ENCODE data around the gene LRRC4. TPM values are rescaled to one million over a fixed set of nuclear protein-coding genes. Genes with fewer than 3 reads are reported as not detected.

Gene LRRC4
- total RNA-seq, 1 experiment from 2014 or later: 0.26 TPM

DNA sequence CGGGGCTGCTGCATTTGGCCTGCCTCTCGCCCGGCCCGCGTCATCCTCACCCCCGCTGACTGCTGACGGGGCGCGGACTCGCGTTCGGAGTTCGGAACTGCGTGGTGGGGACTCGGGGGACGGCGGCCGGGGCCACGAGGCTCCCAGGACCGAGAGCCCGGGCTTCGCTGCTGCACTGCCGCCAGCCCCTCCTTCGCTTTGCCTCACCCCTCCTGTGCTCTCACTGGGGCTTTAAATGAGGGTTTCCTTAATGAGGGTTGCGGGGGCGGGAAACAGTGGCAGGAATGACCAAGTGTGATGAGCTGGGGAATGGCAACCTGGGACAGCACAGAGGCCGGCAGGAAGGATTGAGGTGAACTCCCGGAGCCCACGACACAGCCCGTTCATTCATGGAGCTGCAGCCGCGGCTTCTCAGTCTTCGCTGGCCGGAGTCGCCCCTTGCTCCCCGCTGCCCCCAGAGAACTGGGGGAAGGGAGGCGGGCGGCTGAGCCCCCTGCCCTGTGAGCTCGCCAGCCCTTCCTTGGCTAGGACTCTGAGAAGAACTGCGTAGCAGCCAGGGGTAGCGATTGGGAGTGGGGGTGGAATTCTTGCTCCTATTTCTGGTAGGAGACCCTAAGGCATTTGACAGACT, 1.5 kb upstream of the LRRC4 start:
- Histone ChIP-seq H3K4me3 (ENCODE audit: low read length) (no peak overlapping the region), H3K9ac (ENCODE audit: low read length) (no peak overlapping the region)

DNA sequence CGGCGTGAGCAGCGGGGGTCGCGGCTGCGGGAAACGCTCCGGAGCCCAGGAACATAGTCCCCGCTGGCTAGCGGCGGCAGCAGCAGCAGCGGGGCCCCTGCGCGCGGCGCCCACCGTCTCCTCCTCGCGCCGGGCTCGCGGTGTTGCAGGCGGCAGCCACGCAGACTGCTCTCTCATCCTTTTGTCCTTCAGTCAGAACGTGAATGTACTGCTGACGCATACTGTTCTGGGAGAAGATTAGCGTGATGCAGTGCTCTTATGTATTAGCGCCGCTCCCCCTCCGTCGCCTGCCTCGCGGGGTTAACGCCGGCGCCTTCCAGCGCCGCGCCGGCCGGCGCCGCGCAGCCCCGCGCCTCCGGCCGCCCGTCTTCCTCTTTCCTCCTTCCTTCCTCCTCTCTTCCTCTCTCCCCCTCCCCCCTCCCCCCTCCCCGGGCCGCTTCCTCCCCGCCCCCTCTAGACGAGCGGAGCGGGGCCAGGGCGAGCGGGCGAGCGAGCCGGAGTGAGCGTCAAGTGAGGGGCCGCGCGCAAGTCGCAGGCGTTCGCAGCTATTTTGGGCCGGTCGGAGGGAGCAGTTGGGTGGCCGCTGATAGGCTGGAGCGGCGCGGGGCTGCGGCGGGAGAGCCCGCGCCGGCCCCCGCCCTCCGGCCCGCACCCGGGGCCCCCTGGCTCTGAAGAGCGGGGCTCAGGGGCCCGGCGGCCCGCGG, 816 bp upstream of the LRRC4 start:
- Histone ChIP-seq H3K9ac (ENCODE audit: low read length) (no peak overlapping the region), H3K79me2 (ENCODE audit: low read length) (no peaks in the 10 kb centered on the region), H3K9me3 (ENCODE audit: low read length) (no peaks in the 10 kb centered on the region), H3K27me3 (ENCODE audit: low read length) (no peaks in the 10 kb centered on the region), H3K4me3 (ENCODE audit: low read length) (no peak overlapping the region), H3F3A (ENCODE audit: low read length, unreplicated experiment) (no peaks in the 10 kb centered on the region), H3K9me2 (replicated peaks; ENCODE audit: low read length) (no peaks in the 10 kb centered on the region), H3K27ac (ENCODE audit: low read length) (no peak overlapping the region), H3K4me1 (ENCODE audit: insufficient read depth, low read length) (peaks cover 12% of the 10 kb centered on the region), H3K4me2 (ENCODE audit: low read length) (no peak overlapping the region), H2AFZ (ENCODE audit: low read length) (no peak overlapping the region), H3K36me3 (ENCODE audit: low read depth, low read length) (0 out of 2 replicates have a peak, but pooled peaks cover 9% of the 10 kb centered on the region), H4K20me1 (ENCODE audit: low read length) (no peaks in the 10 kb centered on the region)
- BruUV-seq (replicated peaks): no TSS peak
- POLR2A ChIA-PET (ENCODE audit: unreplicated experiment): no interaction called here
- intact Hi-C loops (cut with micrococcal nuclease): no loop called here
- DNase-seq (no peak), ATAC-seq (no peak)
- TF ChIP-seq EZH2phosphoT487 (IDR thresholded peaks at IDR 0.05; ENCODE audit: borderline replicate concordance, low read length) (no peak), EZH2 (IDR thresholded peaks at IDR 0.05; ENCODE audit: low read length, unreplicated experiment) (no peak)
- TF ChIP-seq, protein P1, sequence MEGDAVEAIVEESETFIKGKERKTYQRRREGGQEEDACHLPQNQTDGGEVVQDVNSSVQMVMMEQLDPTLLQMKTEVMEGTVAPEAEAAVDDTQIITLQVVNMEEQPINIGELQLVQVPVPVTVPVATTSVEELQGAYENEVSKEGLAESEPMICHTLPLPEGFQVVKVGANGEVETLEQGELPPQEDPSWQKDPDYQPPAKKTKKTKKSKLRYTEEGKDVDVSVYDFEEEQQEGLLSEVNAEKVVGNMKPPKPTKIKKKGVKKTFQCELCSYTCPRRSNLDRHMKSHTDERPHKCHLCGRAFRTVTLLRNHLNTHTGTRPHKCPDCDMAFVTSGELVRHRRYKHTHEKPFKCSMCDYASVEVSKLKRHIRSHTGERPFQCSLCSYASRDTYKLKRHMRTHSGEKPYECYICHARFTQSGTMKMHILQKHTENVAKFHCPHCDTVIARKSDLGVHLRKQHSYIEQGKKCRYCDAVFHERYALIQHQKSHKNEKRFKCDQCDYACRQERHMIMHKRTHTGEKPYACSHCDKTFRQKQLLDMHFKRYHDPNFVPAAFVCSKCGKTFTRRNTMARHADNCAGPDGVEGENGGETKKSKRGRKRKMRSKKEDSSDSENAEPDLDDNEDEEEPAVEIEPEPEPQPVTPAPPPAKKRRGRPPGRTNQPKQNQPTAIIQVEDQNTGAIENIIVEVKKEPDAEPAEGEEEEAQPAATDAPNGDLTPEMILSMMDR (conservative IDR thresholded peaks at IDR 0.05; ENCODE audit: low read depth, low read length): no peak
- CTCF ChIA-PET: no interaction called here

More for the DNA sequence above, 1.5 kb upstream of the LRRC4 start:
- no peak overlapping the region for H3K27ac ChIP-seq (ENCODE audit: low read length)
- H4K20me1 ChIP-seq (ENCODE audit: low read length): no peaks in the 10 kb centered on the region
- no peaks in the 10 kb centered on the region for H3K27me3 ChIP-seq (ENCODE audit: low read length)
- H3K79me2 ChIP-seq (ENCODE audit: low read length): no peaks in the 10 kb centered on the region
- BruUV-seq (replicated peaks): no TSS peak
- H3K9me3 ChIP-seq (ENCODE audit: low read length): no peaks in the 10 kb centered on the region
- no peaks in the 10 kb centered on the region for H3K9me2 ChIP-seq (replicated peaks; ENCODE audit: low read length)
- H3K36me3 ChIP-seq (ENCODE audit: low read depth, low read length): 0 out of 2 replicates have a peak, but pooled peaks cover 9% of the 10 kb centered on the region
- DNase-seq (no peak), ATAC-seq (no peak)
- ChIA-PET POLR2A (ENCODE audit: unreplicated experiment) (no interaction called here), CTCF (no interaction called here)
- H2AFZ ChIP-seq (ENCODE audit: low read length): no peak overlapping the region
- intact Hi-C loops (cut with micrococcal nuclease): no loop called here
- TF ChIP-seq EZH2phosphoT487 (IDR thresholded peaks at IDR 0.05; ENCODE audit: borderline replicate concordance, low read length) (no peak), EZH2 (IDR thresholded peaks at IDR 0.05; ENCODE audit: low read length, unreplicated experiment) (no peak)
- TF ChIP-seq, protein P1 (conservative IDR thresholded peaks at IDR 0.05; ENCODE audit: low read depth, low read length): no peak
- no peaks in the 10 kb centered on the region for H3F3A ChIP-seq (ENCODE audit: low read length, unreplicated experiment)
- peaks cover 7% of the 10 kb centered on the region for H3K4me1 ChIP-seq (ENCODE audit: insufficient read depth, low read length)
- no peak overlapping the region for H3K4me2 ChIP-seq (ENCODE audit: low read length)

DNA sequence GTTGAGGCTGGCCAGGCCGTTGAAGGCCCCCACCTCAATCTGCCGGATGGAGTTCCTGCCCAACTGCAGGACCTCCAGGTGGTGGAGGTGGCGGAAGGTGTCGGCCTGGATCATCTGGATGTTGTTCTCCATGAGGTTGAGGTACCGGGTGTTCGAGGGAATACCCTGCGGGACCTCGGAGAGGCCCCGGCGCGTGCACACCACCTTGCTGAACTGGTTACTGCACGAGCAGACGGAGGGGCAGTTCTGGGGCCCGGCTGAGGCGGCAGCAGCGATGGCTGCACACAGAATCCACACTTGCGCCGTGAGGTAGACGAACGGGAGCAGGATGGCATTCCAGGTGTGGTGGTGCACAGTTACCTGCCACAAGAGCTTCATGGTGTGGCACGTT, 979 bp downstream of the LRRC4 start:
- Histone ChIP-seq H3K27ac (ENCODE audit: low read length) (no peak overlapping the region), H3K4me2 (ENCODE audit: low read length) (no peak overlapping the region), H3F3A (ENCODE audit: low read length, unreplicated experiment) (no peaks in the 10 kb centered on the region), H2AFZ (ENCODE audit: low read length) (no peak overlapping the region), H3K9me2 (replicated peaks; ENCODE audit: low read length) (no peaks in the 10 kb centered on the region), H3K9ac (ENCODE audit: low read length) (no peak overlapping the region), H3K9me3 (ENCODE audit: low read length) (no peaks in the 10 kb centered on the region), H3K4me3 (ENCODE audit: low read length) (no peak overlapping the region), H3K27me3 (ENCODE audit: low read length) (no peaks in the 10 kb centered on the region), H3K79me2 (ENCODE audit: low read length) (no peaks in the 10 kb centered on the region), H3K4me1 (ENCODE audit: insufficient read depth, low read length) (peaks cover 28% of the 10 kb centered on the region), H3K36me3 (ENCODE audit: low read depth, low read length) (0 out of 2 replicates have a peak, but pooled peaks cover 9% of the 10 kb centered on the region), H4K20me1 (ENCODE audit: low read length) (no peaks in the 10 kb centered on the region)
- DNase-seq (no peak), ATAC-seq (no peak)
- BruUV-seq (replicated peaks): no TSS peak
- ChIA-PET CTCF (no interaction called here), POLR2A (ENCODE audit: unreplicated experiment) (no interaction called here)
- TF ChIP-seq EZH2phosphoT487 (IDR thresholded peaks at IDR 0.05; ENCODE audit: borderline replicate concordance, low read length) (no peak), EZH2 (IDR thresholded peaks at IDR 0.05; ENCODE audit: low read length, unreplicated experiment) (no peak)
- TF ChIP-seq, protein P1 (conservative IDR thresholded peaks at IDR 0.05; ENCODE audit: low read depth, low read length): no peak
- intact Hi-C loops (cut with micrococcal nuclease): no loop called here
